Liver (tissue), 3 donors: Measurements from ENCODE around the gene CXorf65.

Source experiments
- ATF3 ChIP-seq: IDR thresholded peaks from 2 replicates; pipeline ENCODE4 v1.6.1; 2016; ENCODE audit warnings: antibody characterized with exemption
- FOXA1 ChIP-seq: IDR thresholded peaks from 2 replicates; pipeline ENCODE4 v1.6.1; 2016; ENCODE audit warnings: antibody characterized with exemption
- HNF4A ChIP-seq, 2 donors: conservative IDR thresholded peaks; 2 replicates each; pipeline ENCODE4 v1.6.1; 2016; ENCODE audit warnings: antibody characterized with exemption in 2 of 2, mild to moderate bottlenecking in 2 of 2
- JUND ChIP-seq, 2 donors: IDR thresholded peaks; 2 replicates each; pipeline ENCODE4 v1.6.1; 2016; ENCODE audit warnings: antibody characterized with exemption in 2 of 2
- RAD21 ChIP-seq, 2 donors: IDR thresholded peaks; 2 replicates each; pipeline ENCODE4 v1.6.1; 2016; ENCODE audit warnings: antibody characterized with exemption in 2 of 2, mild to moderate bottlenecking in 2 of 2
- REST ChIP-seq: IDR thresholded peaks from 2 replicates; pipeline ENCODE4 v1.6.1; 2016; ENCODE audit warnings: antibody characterized with exemption, mild to moderate bottlenecking
- RXRA ChIP-seq, 2 donors: IDR thresholded peaks; 2 replicates each; pipeline ENCODE4 v1.6.1; 2017 to 2018; ENCODE audit warnings: antibody characterized with exemption in 2 of 2, mild to moderate bottlenecking in 1 of 2
- SP1 ChIP-seq: IDR thresholded peaks from 2 replicates; pipeline ENCODE4 v1.6.1; 2018; ENCODE audit warnings: antibody characterized with exemption, mild to moderate bottlenecking
- TAF1 ChIP-seq: conservative IDR thresholded peaks from 2 replicates; pipeline ENCODE4 v1.6.1; 2016; ENCODE audit warnings: antibody characterized with exemption, mild to moderate bottlenecking
- ZBTB33 ChIP-seq: IDR thresholded peaks from 2 replicates; pipeline ENCODE4 v1.6.1; 2016; ENCODE audit warnings: antibody characterized with exemption
- TF ChIP-seq, protein P1 (sequence below): fragments of 150-350 bp; IDR thresholded peaks from 2 replicates; pipeline ENCODE4 v1.5.1; 2017; ENCODE audit warnings: improper control_type of control experiment, low read depth, low read length; ENCODE audit not compliant: missing input control
- TF ChIP-seq, protein P2 (sequence below): IDR thresholded peaks from 2 replicates; pipeline ENCODE4 v1.6.1; 2016; ENCODE audit warnings: antibody characterized with exemption
- donor health status: healthy.
- donor health status: healthy.

DNA sequence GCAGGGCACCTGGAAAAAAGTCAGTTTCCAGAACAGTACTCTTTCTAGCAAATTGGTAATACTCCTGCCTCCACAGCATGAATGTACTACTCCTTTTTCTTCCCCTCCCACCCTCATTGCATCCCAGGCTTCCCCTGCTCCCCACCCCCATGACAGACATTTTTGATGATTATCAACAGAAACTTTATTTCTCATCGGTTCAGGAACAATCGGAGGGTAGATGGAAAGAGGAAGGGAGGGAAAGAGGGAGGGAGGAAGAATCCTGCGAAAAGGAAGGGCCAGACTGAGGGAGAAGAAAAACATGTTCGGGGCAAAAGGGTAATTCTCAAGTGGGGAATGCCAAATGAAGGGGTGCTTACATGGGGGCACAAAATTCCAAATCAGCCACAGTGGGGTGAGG, 705 bp upstream of the CXorf65 start:
- TF ChIP-seq, protein P1, sequence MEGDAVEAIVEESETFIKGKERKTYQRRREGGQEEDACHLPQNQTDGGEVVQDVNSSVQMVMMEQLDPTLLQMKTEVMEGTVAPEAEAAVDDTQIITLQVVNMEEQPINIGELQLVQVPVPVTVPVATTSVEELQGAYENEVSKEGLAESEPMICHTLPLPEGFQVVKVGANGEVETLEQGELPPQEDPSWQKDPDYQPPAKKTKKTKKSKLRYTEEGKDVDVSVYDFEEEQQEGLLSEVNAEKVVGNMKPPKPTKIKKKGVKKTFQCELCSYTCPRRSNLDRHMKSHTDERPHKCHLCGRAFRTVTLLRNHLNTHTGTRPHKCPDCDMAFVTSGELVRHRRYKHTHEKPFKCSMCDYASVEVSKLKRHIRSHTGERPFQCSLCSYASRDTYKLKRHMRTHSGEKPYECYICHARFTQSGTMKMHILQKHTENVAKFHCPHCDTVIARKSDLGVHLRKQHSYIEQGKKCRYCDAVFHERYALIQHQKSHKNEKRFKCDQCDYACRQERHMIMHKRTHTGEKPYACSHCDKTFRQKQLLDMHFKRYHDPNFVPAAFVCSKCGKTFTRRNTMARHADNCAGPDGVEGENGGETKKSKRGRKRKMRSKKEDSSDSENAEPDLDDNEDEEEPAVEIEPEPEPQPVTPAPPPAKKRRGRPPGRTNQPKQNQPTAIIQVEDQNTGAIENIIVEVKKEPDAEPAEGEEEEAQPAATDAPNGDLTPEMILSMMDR = no peak
- TF ChIP-seq HNF4A (conservative IDR thresholded peaks at IDR 0.05) = no peak
- TF ChIP-seq ZBTB33 = no peak
- TF ChIP-seq SP1 = no peak
- no peak for TF ChIP-seq ATF3
- TF ChIP-seq JUND (IDR thresholded peaks at IDR 0.05) = no peak
- no peak for TF ChIP-seq RAD21 (IDR thresholded peaks at IDR 0.05)
- no peak for TF ChIP-seq REST
- TF ChIP-seq, protein P2, sequence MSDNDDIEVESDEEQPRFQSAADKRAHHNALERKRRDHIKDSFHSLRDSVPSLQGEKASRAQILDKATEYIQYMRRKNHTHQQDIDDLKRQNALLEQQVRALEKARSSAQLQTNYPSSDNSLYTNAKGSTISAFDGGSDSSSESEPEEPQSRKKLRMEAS = no peak
- TF ChIP-seq TAF1 = no peak
- TF ChIP-seq RXRA (IDR thresholded peaks at IDR 0.05) = no peak
- no peak for TF ChIP-seq FOXA1
